H4 (cell line): Measurements from ENCODE around the gene HM13. TPM values are rescaled to one million over a fixed set of nuclear protein-coding genes. Genes with fewer than 3 reads are reported as not detected.
"Not testable (repeated sequence)": the region's sequence is repeated elsewhere in the genome, so short reads cannot be mapped to it uniquely, and the experiment has no call there.

Source experiments
- DNase-seq: peaks from one replicate; pipeline ENCODE4 v3.0.0-alpha.2; 2015; ENCODE audit warnings: low spot score
- total RNA-seq: library from RNA; depleted of rRNA; stranded (reverse); fragments of >200 nt; shearing (Covaris generic); gene quantifications from 2 replicates; pipeline ENCODE4 v1.2.3, GENCODE V29; 2014

HM13 gene
- total RNA-seq, 1 experiment from 2014 or later: 109 TPM

GRCh38 chr20:31500527-31500926, 13.7 kb upstream of the HM13 start:
- no peak for DNase-seq

GRCh38 chr20:31502884-31503673, 11.2 kb upstream of the HM13 start:
- DNase-seq: peak; percentile 76

- no peak for DNase-seq
These were observed 8.3 kb upstream of the HM13 start for GRCh38 chr20:31505903-31506302.

- no peak for DNase-seq
These were observed 5.6 kb upstream of the HM13 start for GRCh38 chr20:31508517-31509244.

- DNase-seq: no peak
These were observed 981 bp downstream of the HM13 start for GRCh38 chr20:31515072-31515774.

- DNase-seq: no peak
These were observed 1.5 kb downstream of the HM13 start for GRCh38 chr20:31515775-31516107.

- no peak for DNase-seq
These were observed 1.9 kb downstream of the HM13 start for GRCh38 chr20:31516166-31516565.

GRCh38 chr20:31516651-31517050, 2.4 kb downstream of the HM13 start:
- DNase-seq: no peak

GRCh38 chr20:31517373-31517772, 3.1 kb downstream of the HM13 start:
- peak; percentile 36 for DNase-seq

GRCh38 chr20:31521267-31521666, 7.0 kb downstream of the HM13 start:
- not testable (repeated sequence) for DNase-seq

- no peak for DNase-seq
These were observed 8.5 kb downstream of the HM13 start for GRCh38 chr20:31522731-31523130.

GRCh38 chr20:31523361-31524283, 9.4 kb downstream of the HM13 start:
- no peak for DNase-seq

- no peak for DNase-seq
These were observed 13.0 kb downstream of the HM13 start for GRCh38 chr20:31527266-31527665.

- DNase-seq: no peak
These were observed 21.1 kb downstream of the HM13 start for GRCh38 chr20:31535298-31535697.

- no peak for DNase-seq
These were observed 22.3 kb downstream of the HM13 start for GRCh38 chr20:31536575-31536974.

- no peak for DNase-seq
These were observed 23.1 kb downstream of the HM13 start for GRCh38 chr20:31537116-31537871.

GRCh38 chr20:31537890-31538289, 23.6 kb downstream of the HM13 start:
- DNase-seq: no peak

- no peak for DNase-seq
These were observed 24.1 kb downstream of the HM13 start for GRCh38 chr20:31538326-31538725.

GRCh38 chr20:31539636-31540035, 25.4 kb downstream of the HM13 start:
- DNase-seq: not testable (repeated sequence)

- DNase-seq: no peak
These were observed 26.2 kb downstream of the HM13 start for GRCh38 chr20:31540406-31540805.
